Caco-2 (cell line): ENCODE measurements around the gene WIPF1. TPM values are rescaled to one million over a fixed set of nuclear protein-coding genes. Genes with fewer than 3 reads are reported as not detected.

Experiments
- BruUV-seq: library from RNA; stranded (reverse); fragments of 400-500 nt; replicated peaks from 2 replicates; lab custom pipeline; 2021; lab: Mats Ljungman, UMichigan
- CTCF ChIA-PET: fragments of 300-600 bp; sonication (Branson Sonifier 250); formaldehyde crosslinking; loops from one replicate; lab custom pipeline; 2022; ENCODE audit warnings: antibody characterized with exemption; lab: Charles Lee
- POLR2A ChIA-PET: fragments of 300-600 bp; sonication (Branson Sonifier 250); formaldehyde crosslinking; loops from one replicate; lab custom pipeline; 2022; ENCODE audit warnings: antibody characterized with exemption; lab: Charles Lee
- DNase-seq, 2 experiments: peaks; one replicate each; pipeline versions ENCODE4 v3.0.0 to v3.0.0-alpha.2; 2020 to 2022
- H3K27me3 ChIP-seq: replicated peaks from 2 replicates; pipeline ENCODE4 v1.6.0; 2011; ENCODE audit warnings: low read length; ENCODE audit not compliant: control insufficient read depth, insufficient read depth
- H3K36me3 ChIP-seq: 2 replicates; pipeline ENCODE4 v1.5.1; 2011; ENCODE audit warnings: low read length; ENCODE audit not compliant: control insufficient read depth, insufficient read depth
- H3K4me1 ChIP-seq: fragments of 250-450 bp; sonication (Bioruptor Pico); 2 replicates; pipeline ENCODE4 v1.5.1; 2020; ENCODE audit warnings: mild to moderate bottlenecking
- H3K4me3 ChIP-seq: 2 replicates; pipeline ENCODE4 v1.5.1; 2011; ENCODE audit warnings: low read depth, mild to moderate bottlenecking, control low read depth, low read length
- H3K9me3 ChIP-seq: fragments of 250-450 bp; sonication (Bioruptor Pico); 2 replicates; pipeline ENCODE4 v1.5.1; 2020; ENCODE audit warnings: mild to moderate bottlenecking, moderate library complexity
- H3K27ac Mint-ChIP-seq: one replicate; pipeline ENCODE4 v1.8.0; 2022; ENCODE audit warnings: mixed read lengths; ENCODE audit not compliant: unreplicated experiment
- H3K27me3 Mint-ChIP-seq: one replicate; pipeline ENCODE4 v1.8.0; 2022; ENCODE audit warnings: mixed read lengths; ENCODE audit not compliant: insufficient read depth, unreplicated experiment
- H3K36me3 Mint-ChIP-seq: one replicate; pipeline ENCODE4 v1.8.0; 2022; ENCODE audit warnings: mild to moderate bottlenecking, mixed read lengths; ENCODE audit not compliant: insufficient read depth, unreplicated experiment
- H3K4me1 Mint-ChIP-seq: one replicate; pipeline ENCODE4 v1.8.0; 2022; ENCODE audit warnings: low read depth, mixed read lengths; ENCODE audit not compliant: unreplicated experiment
- H3K4me3 Mint-ChIP-seq: one replicate; pipeline ENCODE4 v1.8.0; 2022; ENCODE audit warnings: mild to moderate bottlenecking, moderate library complexity, mixed read lengths; ENCODE audit not compliant: unreplicated experiment
- H3K9me3 Mint-ChIP-seq: one replicate; pipeline ENCODE4 v1.8.0; 2022; ENCODE audit warnings: mixed read lengths; ENCODE audit not compliant: unreplicated experiment
- intact Hi-C: fragments of 100-400 bp; cut with micrococcal nuclease; formaldehyde crosslinking; loops from one replicate; pipeline ENCODE4 v1.10.0; 2022; ENCODE audit not compliant: unreplicated experiment
- total RNA-seq: library from RNA; stranded (reverse); gene quantifications from 2 replicates; pipeline ENCODE4 v1.2.3, GENCODE V29; 2022
- TF ChIP-seq, protein P1 (sequence below), 2 experiments: fragments of 200-600 bp in 1 of 2; IDR thresholded peaks; 1 replicate in 1 of 2; 2 replicates in 1 of 2; pipeline versions ENCODE4 v1.5.1 to v1.8.0; 2011 to 2022; ENCODE audit warnings: antibody characterized with exemption in 1 of 2, control low read depth in 1 of 2, inconsistent platforms in 1 of 2, low read depth in 1 of 2, low read length in 1 of 2, mild to moderate bottlenecking in 1 of 2, moderate library complexity in 1 of 2; ENCODE audit not compliant: insufficient read depth in 1 of 2, severe bottlenecking in 1 of 2, unreplicated experiment in 1 of 2

WIPF1 gene
- total RNA-seq, 1 experiment from 2014 or later: 5.1 TPM

- H3K27me3 ChIP-seq: no peaks in the 10 kb centered on the region
- H3K4me3 ChIP-seq: no peak overlapping the region
- ChIA-PET CTCF (interaction anchor here (1.1 kb wide), 1 partner anchor 61 kb away, joined by 5 read pairs; no protein-coding TSS in a partner anchor), POLR2A (no interaction called here)
- Mint-ChIP-seq H3K9me3 (no peaks in the 10 kb centered on the region), H3K4me1 (no peaks in the 10 kb centered on the region), H3K27ac (no peak overlapping the region), H3K27me3 (no peaks in the 10 kb centered on the region), H3K4me3 (no peak overlapping the region), H3K36me3 (no peaks in the 10 kb centered on the region)
- H3K9me3 ChIP-seq: no peaks in the 10 kb centered on the region
- H3K36me3 ChIP-seq: no peaks in the 10 kb centered on the region
- TF ChIP-seq, protein P1, sequence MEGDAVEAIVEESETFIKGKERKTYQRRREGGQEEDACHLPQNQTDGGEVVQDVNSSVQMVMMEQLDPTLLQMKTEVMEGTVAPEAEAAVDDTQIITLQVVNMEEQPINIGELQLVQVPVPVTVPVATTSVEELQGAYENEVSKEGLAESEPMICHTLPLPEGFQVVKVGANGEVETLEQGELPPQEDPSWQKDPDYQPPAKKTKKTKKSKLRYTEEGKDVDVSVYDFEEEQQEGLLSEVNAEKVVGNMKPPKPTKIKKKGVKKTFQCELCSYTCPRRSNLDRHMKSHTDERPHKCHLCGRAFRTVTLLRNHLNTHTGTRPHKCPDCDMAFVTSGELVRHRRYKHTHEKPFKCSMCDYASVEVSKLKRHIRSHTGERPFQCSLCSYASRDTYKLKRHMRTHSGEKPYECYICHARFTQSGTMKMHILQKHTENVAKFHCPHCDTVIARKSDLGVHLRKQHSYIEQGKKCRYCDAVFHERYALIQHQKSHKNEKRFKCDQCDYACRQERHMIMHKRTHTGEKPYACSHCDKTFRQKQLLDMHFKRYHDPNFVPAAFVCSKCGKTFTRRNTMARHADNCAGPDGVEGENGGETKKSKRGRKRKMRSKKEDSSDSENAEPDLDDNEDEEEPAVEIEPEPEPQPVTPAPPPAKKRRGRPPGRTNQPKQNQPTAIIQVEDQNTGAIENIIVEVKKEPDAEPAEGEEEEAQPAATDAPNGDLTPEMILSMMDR (IDR thresholded peaks at IDR 0.05; ENCODE audit: insufficient read depth in 1 of 2, low read depth in 1 of 2, low read length in 1 of 2, severe bottlenecking in 1 of 2, unreplicated experiment in 1 of 2): no peak
- H3K4me1 ChIP-seq: no peaks in the 10 kb centered on the region
- intact Hi-C loops: no loop called here
- BruUV-seq: no TSS peak
- no peak for DNase-seq
Observed at GRCh38 chr2:174635776-174636404, 38.3 kb upstream of the WIPF1 start.

DNA sequence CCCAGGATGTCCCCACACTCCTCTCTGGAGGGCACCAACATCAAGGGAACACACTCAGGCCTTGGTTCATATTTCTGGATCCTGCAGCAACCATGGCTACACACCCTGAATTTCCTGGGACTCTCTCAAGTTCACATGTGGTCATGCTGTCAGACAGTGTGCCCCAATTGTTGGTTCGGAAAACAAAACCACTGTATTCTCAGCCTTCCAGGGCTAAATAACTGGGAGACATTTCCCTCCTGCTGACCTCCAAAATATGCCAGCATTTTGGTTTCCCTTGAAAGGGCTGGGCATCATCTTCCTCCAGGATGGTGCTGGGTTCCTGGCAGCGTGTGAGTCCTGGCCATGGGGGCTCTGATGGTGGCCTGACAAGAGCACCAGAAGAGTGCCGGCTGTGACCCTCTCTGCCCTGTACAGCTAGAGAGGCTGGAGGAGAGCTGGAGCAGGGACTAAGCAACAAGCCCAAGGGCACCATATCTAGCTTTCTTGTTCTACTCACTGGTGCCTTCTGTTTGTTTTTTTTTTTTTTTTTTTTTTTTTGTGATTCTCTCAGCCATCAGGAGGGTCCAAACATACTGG, 37.5 kb upstream of the WIPF1 start:
- H3K4me1 ChIP-seq: no peaks in the 10 kb centered on the region
- intact Hi-C loops: no loop called here
- Mint-ChIP-seq H3K4me3 (no peak overlapping the region), H3K27ac (no peak overlapping the region), H3K4me1 (no peaks in the 10 kb centered on the region), H3K27me3 (no peaks in the 10 kb centered on the region), H3K9me3 (no peaks in the 10 kb centered on the region), H3K36me3 (no peaks in the 10 kb centered on the region)
- no peaks in the 10 kb centered on the region for H3K27me3 ChIP-seq
- H3K4me3 ChIP-seq: no peak overlapping the region
- no peaks in the 10 kb centered on the region for H3K9me3 ChIP-seq
- no TSS peak for BruUV-seq
- H3K36me3 ChIP-seq: no peaks in the 10 kb centered on the region
- ChIA-PET POLR2A (no interaction called here), CTCF (interaction anchor here (0.6 kb wide), 1 partner anchor 1737 kb away, joined by 4 read pairs; no protein-coding TSS in a partner anchor)
- TF ChIP-seq, protein P1 (IDR thresholded peaks at IDR 0.05; ENCODE audit: insufficient read depth in 1 of 2, low read depth in 1 of 2, low read length in 1 of 2, severe bottlenecking in 1 of 2, unreplicated experiment in 1 of 2): no peak
- no peak for DNase-seq

- TF ChIP-seq, protein P1 (IDR thresholded peaks at IDR 0.05; ENCODE audit: insufficient read depth in 1 of 2, low read depth in 1 of 2, low read length in 1 of 2, severe bottlenecking in 1 of 2, unreplicated experiment in 1 of 2): no peak
- POLR2A ChIA-PET: no interaction called here
- Histone ChIP-seq H3K4me1 (no peaks in the 10 kb centered on the region), H3K9me3 (no peaks in the 10 kb centered on the region), H3K27me3 (no peaks in the 10 kb centered on the region), H3K4me3 (no peak overlapping the region), H3K36me3 (no peaks in the 10 kb centered on the region)
- CTCF ChIA-PET: interaction anchor here (0.6 kb wide), 1 partner anchor 1738 kb away, joined by 4 read pairs; no protein-coding TSS in a partner anchor
- Mint-ChIP-seq H3K4me3 (no peak overlapping the region), H3K4me1 (no peaks in the 10 kb centered on the region), H3K36me3 (no peaks in the 10 kb centered on the region), H3K9me3 (no peaks in the 10 kb centered on the region), H3K27ac (no peak overlapping the region), H3K27me3 (no peaks in the 10 kb centered on the region)
- DNase-seq: no peak
- BruUV-seq: no TSS peak
- intact Hi-C loops: no loop called here
Observed at GRCh38 chr2:174634130-174635014, 36.8 kb upstream of the WIPF1 start.
